ENCODE data around the gene CHID1.

CHID1 gene

GRCh38 chr11:887589-887988 lies 23.0 kb downstream of the CHID1 start:
- Histone ChIP-seq H3K9me2 (replicated peaks; ENCODE audit: low read depth, low read length) (no peaks in the 10 kb centered on the region), H2AFZ (ENCODE audit: low read length) (no peak overlapping the region), H3K4me1 (ENCODE audit: insufficient read depth, low read length, poor library complexity, severe bottlenecking) (peaks cover 15% of the 10 kb centered on the region), H4K20me1 (ENCODE audit: insufficient read depth, low read length, poor library complexity, severe bottlenecking) (no peaks in the 10 kb centered on the region), H3K9me3 (ENCODE audit: insufficient read depth, low read depth, low read length) (no peaks in the 10 kb centered on the region), H3K9ac (ENCODE audit: low read depth, low read length, poor library complexity, severe bottlenecking) (no peak overlapping the region), H3K79me2 (ENCODE audit: insufficient read depth, low read length) (no peaks in the 10 kb centered on the region), H3K36me3 (ENCODE audit: insufficient read depth, low read length) (no peaks in the 10 kb centered on the region), H3K4me3 (ENCODE audit: low read length, poor library complexity, severe bottlenecking) (no peak overlapping the region), H3K4me2 (ENCODE audit: low read depth, low read length, poor library complexity, severe bottlenecking) (no peak overlapping the region), H3K27me3 (ENCODE audit: insufficient read depth, low read length, poor library complexity, severe bottlenecking) (no peaks in the 10 kb centered on the region), H3F3A (ENCODE audit: low read depth) (no peaks in the 10 kb centered on the region)
- TF ChIP-seq EZH2phosphoT487 (IDR thresholded peaks at IDR 0.05; ENCODE audit: borderline replicate concordance) (no peak), CTCF (conservative IDR thresholded peaks at IDR 0.05; ENCODE audit: low read length) (no peak)

- H3K27me3 ChIP-seq (ENCODE audit: insufficient read depth, low read length, poor library complexity, severe bottlenecking): no peaks in the 10 kb centered on the region
- H3K79me2 ChIP-seq (ENCODE audit: insufficient read depth, low read length): no peaks in the 10 kb centered on the region
- no peak overlapping the region for H3K4me2 ChIP-seq (ENCODE audit: low read depth, low read length, poor library complexity, severe bottlenecking)
- no peaks in the 10 kb centered on the region for H3K36me3 ChIP-seq (ENCODE audit: insufficient read depth, low read length)
- no peaks in the 10 kb centered on the region for H3F3A ChIP-seq (ENCODE audit: low read depth)
- H3K4me3 ChIP-seq (ENCODE audit: low read length, poor library complexity, severe bottlenecking): no peak overlapping the region
- no peaks in the 10 kb centered on the region for H3K9me3 ChIP-seq (ENCODE audit: insufficient read depth, low read depth, low read length)
- H2AFZ ChIP-seq (ENCODE audit: low read length): no peak overlapping the region
- H3K4me1 ChIP-seq (ENCODE audit: insufficient read depth, low read length, poor library complexity, severe bottlenecking): peaks cover 8% of the 10 kb centered on the region
- no peaks in the 10 kb centered on the region for H4K20me1 ChIP-seq (ENCODE audit: insufficient read depth, low read length, poor library complexity, severe bottlenecking)
- TF ChIP-seq CTCF (conservative IDR thresholded peaks at IDR 0.05; ENCODE audit: low read length) (no peak), EZH2phosphoT487 (IDR thresholded peaks at IDR 0.05; ENCODE audit: borderline replicate concordance) (no peak)
- H3K9me2 ChIP-seq (replicated peaks; ENCODE audit: low read depth, low read length): no peaks in the 10 kb centered on the region
- H3K9ac ChIP-seq (ENCODE audit: low read depth, low read length, poor library complexity, severe bottlenecking): no peak overlapping the region
Observed at GRCh38 chr11:886568-886967, 24.0 kb downstream of the CHID1 start.

- no peak overlapping the region for H3K4me3 ChIP-seq (ENCODE audit: low read length, poor library complexity, severe bottlenecking)
- TF ChIP-seq CTCF (conservative IDR thresholded peaks at IDR 0.05; ENCODE audit: low read length) (no peak), EZH2phosphoT487 (IDR thresholded peaks at IDR 0.05; ENCODE audit: borderline replicate concordance) (no peak)
- H3K4me2 ChIP-seq (ENCODE audit: low read depth, low read length, poor library complexity, severe bottlenecking): no peak overlapping the region
- no peaks in the 10 kb centered on the region for H3F3A ChIP-seq (ENCODE audit: low read depth)
- H4K20me1 ChIP-seq (ENCODE audit: insufficient read depth, low read length, poor library complexity, severe bottlenecking): no peaks in the 10 kb centered on the region
- no peaks in the 10 kb centered on the region for H3K9me2 ChIP-seq (replicated peaks; ENCODE audit: low read depth, low read length)
- peaks cover 3% of the 10 kb centered on the region; the same call in 1 of the 2 replicates for H3K36me3 ChIP-seq (ENCODE audit: insufficient read depth, low read length)
- H3K79me2 ChIP-seq (ENCODE audit: insufficient read depth, low read length): no peaks in the 10 kb centered on the region
- no peak overlapping the region for H2AFZ ChIP-seq (ENCODE audit: low read length)
- no peak overlapping the region for H3K9ac ChIP-seq (ENCODE audit: low read depth, low read length, poor library complexity, severe bottlenecking)
- no peaks in the 10 kb centered on the region for H3K9me3 ChIP-seq (ENCODE audit: insufficient read depth, low read depth, low read length)
- no peaks in the 10 kb centered on the region for H3K27me3 ChIP-seq (ENCODE audit: insufficient read depth, low read length, poor library complexity, severe bottlenecking)
- H3K4me1 ChIP-seq (ENCODE audit: insufficient read depth, low read length, poor library complexity, severe bottlenecking): no peaks in the 10 kb centered on the region
Observed at GRCh38 chr11:884578-885070, 26.0 kb downstream of the CHID1 start.
